H1 (cell line): ENCODE measurements around the gene FGFR2. TPM values are rescaled to one million over a fixed set of nuclear protein-coding genes. Genes with fewer than 3 reads are reported as not detected.
A peak's percentile ranks its signal among the peaks of the same experiment; 100 is the strongest.

Experiments
- CTCF ChIA-PET: fragments of 300-600 bp; sonication (Branson Sonifier 250); formaldehyde crosslinking; loops from one replicate; lab custom pipeline; 2021; ENCODE audit not compliant: partially characterized antibody; lab: Charles Lee
- POLR2A ChIA-PET: fragments of 300-600 bp; sonication (Branson Sonifier 250); formaldehyde crosslinking; loops from one replicate; lab custom pipeline; 2021; ENCODE audit warnings: inconsistent platforms; ENCODE audit not compliant: partially characterized antibody; lab: Charles Lee
- DNase-seq, 2 experiments: peaks; one replicate each; pipeline versions ENCODE4 v3.0.0 to v3.0.0-alpha.2; 2010 to 2022; ENCODE audit warnings: low spot score in 2 of 2, low read depth in 1 of 2, mixed read lengths in 1 of 2
- FAIRE-seq: peaks from 2 replicates; lab custom pipeline; 2011; peaks lifted over from hg19 to GRCh38; lab: Jason Lieb, UNC
- H2AFZ ChIP-seq: 2 replicates; pipeline ENCODE4 v1.8.1; 2012; ENCODE audit warnings: low read length, inconsistent platforms
- H2AK5ac ChIP-seq: 2 replicates; pipeline ENCODE4 v1.6.1; 2013; ENCODE audit warnings: low read depth, low read length
- H2BK120ac ChIP-seq: replicated peaks from 2 replicates; pipeline ENCODE3; 2013; ENCODE audit warnings: low read depth, low read length, inconsistent platforms
- H2BK12ac ChIP-seq: 2 replicates; pipeline ENCODE4 v1.6.1; 2013; ENCODE audit warnings: low read depth, low read length
- H2BK15ac ChIP-seq: 2 replicates; pipeline ENCODE4 v1.6.1; 2013; ENCODE audit warnings: low read length
- H2BK20ac ChIP-seq: 2 replicates; pipeline ENCODE4 v1.6.1; 2013; ENCODE audit warnings: low read length
- H2BK5ac ChIP-seq: 2 replicates; pipeline ENCODE4 v1.6.1; 2013; ENCODE audit warnings: low read depth, low read length
- H3K14ac ChIP-seq: 2 replicates; pipeline ENCODE4 v1.6.1; 2013; ENCODE audit warnings: inconsistent platforms; ENCODE audit not compliant: insufficient read length
- H3K18ac ChIP-seq: 2 replicates; pipeline ENCODE4 v1.6.1; 2013; ENCODE audit warnings: low read length; ENCODE audit errors: extremely low read depth
- H3K23ac ChIP-seq: 2 replicates; pipeline ENCODE4 v1.6.1; 2013; ENCODE audit warnings: inconsistent platforms; ENCODE audit not compliant: insufficient read length
- H3K23me2 ChIP-seq: 2 replicates; pipeline ENCODE4 v1.6.1; 2013; ENCODE audit warnings: low read depth, low read length
- H3K27ac ChIP-seq: 2 replicates; pipeline ENCODE4 v1.6.1; 2011; ENCODE audit warnings: low read depth, low read length, inconsistent platforms
- H3K27me3 ChIP-seq, 4 experiments: replicated peaks in 1 of 4; 1 replicate in 1 of 4; 2 replicates in 3 of 4; pipeline versions ENCODE4 v1.6.1 to v1.8.1; 2011 to 2013; ENCODE audit warnings: low read length in 3 of 4, mild to moderate bottlenecking in 3 of 4, inconsistent platforms in 2 of 4, mixed read lengths in 2 of 4, moderate library complexity in 1 of 4; ENCODE audit not compliant: control insufficient read depth in 3 of 4, insufficient read depth in 3 of 4; ENCODE audit errors: extremely low read depth in 1 of 4
- H3K36me3 ChIP-seq, 4 experiments: 2 replicates each; pipeline versions ENCODE4 v1.6.1 to v1.8.1; 2011 to 2013; ENCODE audit warnings: mild to moderate bottlenecking in 4 of 4, low read length in 3 of 4, moderate library complexity in 2 of 4, control low read depth in 1 of 4, inconsistent platforms in 1 of 4; ENCODE audit not compliant: insufficient read depth in 4 of 4, control insufficient read depth in 2 of 4
- H3K4ac ChIP-seq: replicated peaks from 2 replicates; pipeline ENCODE3; 2013; ENCODE audit warnings: low read length, low read depth, mixed read lengths, inconsistent platforms; ENCODE audit not compliant: insufficient read length
- H3K4me1 ChIP-seq, 4 experiments: replicated peaks in 1 of 4; 1 replicate in 1 of 4; 2 replicates in 3 of 4; pipeline versions ENCODE4 v1.6.1 to v1.8.1; 2011 to 2013; ENCODE audit warnings: low read length in 3 of 4, inconsistent platforms in 2 of 4, mixed read lengths in 1 of 4; ENCODE audit not compliant: insufficient read depth in 4 of 4, control insufficient read depth in 3 of 4
- H3K4me2 ChIP-seq, 2 experiments: 2 replicates each; pipeline versions ENCODE4 v1.6.1 to v1.8.1; 2011 to 2013; ENCODE audit warnings: low read depth in 2 of 2, low read length in 2 of 2, control low read depth in 1 of 2, inconsistent platforms in 1 of 2, mild to moderate bottlenecking in 1 of 2; ENCODE audit not compliant: insufficient read depth in 1 of 2
- H3K4me3 ChIP-seq, 4 experiments: fragments of 200-600, 300-600 bp in 1 of 4; sonication (generic), shearing (Covaris generic), sonication (Bioruptor Twin) in 1 of 4; 2 replicates each; pipeline versions ENCODE4 v1.5.1 to v1.8.1; 2011 to 2016; ENCODE audit warnings: low read length in 4 of 4, low read depth in 3 of 4, control low read depth in 2 of 4, inconsistent platforms in 2 of 4, mild to moderate bottlenecking in 2 of 4, mixed read lengths in 1 of 4, moderate library complexity in 1 of 4; ENCODE audit not compliant: insufficient read depth in 2 of 4; ENCODE audit errors: extremely low read depth in 1 of 4
- H3K56ac ChIP-seq: replicated peaks from 2 replicates; pipeline ENCODE3; 2013; ENCODE audit warnings: low read depth, mild to moderate bottlenecking, mixed read lengths, low read length, inconsistent platforms; ENCODE audit not compliant: insufficient read length
- H3K79me1 ChIP-seq: 2 replicates; pipeline ENCODE4 v1.6.1; 2013; ENCODE audit warnings: low read depth, low read length, control low read depth
- H3K79me2 ChIP-seq, 2 experiments: 2 replicates each; pipeline versions ENCODE4 v1.6.1 to v1.8.1; 2012 to 2013; ENCODE audit warnings: low read length in 2 of 2, mild to moderate bottlenecking in 2 of 2, inconsistent platforms in 1 of 2; ENCODE audit not compliant: insufficient read depth in 2 of 2, control insufficient read depth in 1 of 2
- H3K9ac ChIP-seq, 4 experiments: replicated peaks in 1 of 4; 1 replicate in 1 of 4; 2 replicates in 3 of 4; pipeline versions ENCODE4 v1.6.1 to v1.8.1; 2011 to 2013; ENCODE audit warnings: low read depth in 3 of 4, low read length in 3 of 4, control low read depth in 2 of 4, mild to moderate bottlenecking in 2 of 4, moderate library complexity in 2 of 4, inconsistent platforms in 1 of 4; ENCODE audit errors: extremely low read depth in 1 of 4
- H3K9me3 ChIP-seq, 2 experiments: 2 replicates each; pipeline versions ENCODE4 v1.6.1 to v1.8.1; 2012 to 2013; ENCODE audit warnings: mild to moderate bottlenecking in 2 of 2, moderate library complexity in 2 of 2, control low read depth in 1 of 2, inconsistent platforms in 1 of 2, low read depth in 1 of 2, low read length in 1 of 2, mixed read lengths in 1 of 2; ENCODE audit not compliant: insufficient read depth in 2 of 2
- H4K20me1 ChIP-seq, 2 experiments: replicated peaks in 1 of 2; 2 replicates each; pipeline versions ENCODE3 to v1.8.1; 2011 to 2013; ENCODE audit warnings: inconsistent platforms in 2 of 2, low read length in 2 of 2, mild to moderate bottlenecking in 1 of 2; ENCODE audit not compliant: insufficient read depth in 2 of 2, control insufficient read depth in 1 of 2
- H4K5ac ChIP-seq: 2 replicates; pipeline ENCODE4 v1.6.1; 2013; ENCODE audit warnings: low read length, low read depth, mixed read lengths, inconsistent platforms; ENCODE audit not compliant: insufficient read length
- H4K8ac ChIP-seq: 2 replicates; pipeline ENCODE4 v1.8.0; 2013; ENCODE audit warnings: mild to moderate bottlenecking, moderate library complexity, low read length, inconsistent platforms; ENCODE audit not compliant: insufficient read depth; ENCODE audit errors: extremely low read depth
- H4K91ac ChIP-seq: replicated peaks from 2 replicates; pipeline ENCODE3; 2013; ENCODE audit warnings: low read length, mixed read lengths, inconsistent platforms; ENCODE audit not compliant: insufficient read length
- KDM5A ChIP-seq: fragments of 200-600 bp; IDR thresholded peaks from 2 replicates; pipeline ENCODE4 v1.7.1; 2012; ENCODE audit warnings: mild to moderate bottlenecking, low read length, inconsistent platforms, mixed read lengths
- SIN3A ChIP-seq, 2 experiments: IDR thresholded peaks in 1 of 2; conservative IDR thresholded peaks in 1 of 2; 2 replicates each; pipeline ENCODE4 v1.6.1; 2011 to 2012; ENCODE audit warnings: low read length in 2 of 2, improper control_type of control experiment in 1 of 2, low read depth in 1 of 2, mild to moderate bottlenecking in 1 of 2
- WGBS, 2 experiments: shearing (Covaris generic) in 1 of 2; methylation state at CpG; one replicate each; pipeline versions ENCODE4 v1.1.6 to v1.1.7; 2013 to 2015; ENCODE audit warnings: low lambda C conversion rate in 2 of 2, mixed read lengths in 2 of 2, inconsistent platforms in 1 of 2, low coverage in 1 of 2, missing lambda C conversion rate in 1 of 2; ENCODE audit not compliant: insufficient replicate concordance in 2 of 2, insufficient coverage in 1 of 2, insufficient read length in 1 of 2; ENCODE audit errors: extremely low coverage in 1 of 2, missing lambda C conversion rate in 1 of 2; 5-methylcytosine and 5-hydroxymethylcytosine counted together
- polyA plus RNA-seq, 7 experiments: library from polyadenylated mRNA; depleted of rRNA in 3 of 7; stranded (reverse) in 5 of 7; unstranded in 2 of 7; fragments of >200 nt in 5 of 7; fragments of 200-250 nt in 2 of 7; gene quantifications; 1 replicate in 5 of 7; 2 replicates in 1 of 7; 4 replicates in 1 of 7; pipeline versions ENCODE4 v1.2.1 to v1.2.3, GENCODE V29; 2011 to 2013; ENCODE audit warnings: missing spikeins in 2 of 7, mixed read lengths in 2 of 7
- total RNA-seq: library from RNA; stranded (reverse); fragmentation: NEBNext Ultra II Directional; extraction: Animal tissue kit (Norgen Biotek cat#: 25700); gene quantifications from 2 replicates; pipeline ENCODE4 v1.2.1, GENCODE V29; 2021

FGFR2 gene
- total and polyA plus RNA-seq, 2 of the 8 experiments (the other 6 are each of a cell fraction or from before 2014, with no cell fraction given), result 50.2 to 81.2 TPM

DNA sequence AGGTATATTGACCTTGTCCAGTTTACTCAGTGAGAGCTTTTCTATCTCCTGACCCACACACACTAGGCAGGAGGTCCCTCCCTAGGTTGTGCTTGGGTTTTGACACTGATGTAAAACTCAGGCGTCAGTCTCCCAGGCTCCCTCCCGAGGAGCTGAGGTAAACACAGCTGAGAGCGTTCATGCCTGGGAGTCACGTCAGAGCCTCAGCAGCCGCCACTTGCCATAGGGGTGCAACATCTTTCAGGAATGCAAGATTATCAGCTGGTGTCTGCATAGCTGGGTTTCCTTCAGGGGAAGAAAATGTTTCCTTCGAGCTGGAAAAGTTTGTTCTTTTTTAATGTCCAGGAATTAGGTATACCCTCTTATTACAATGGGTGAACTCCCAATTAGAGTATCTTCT lies 70.6 kb downstream of the FGFR2 start:
- no peak overlapping the region for H3K9ac ChIP-seq
- no peak overlapping the region for H4K5ac ChIP-seq
- H2AFZ ChIP-seq, result no peak overlapping the region
- peaks cover 3 to 54% (median 12%) of the 10 kb centered on the region in 4 experiments; a peak in 5 of 8 replicates for H3K36me3 ChIP-seq
- no peak overlapping the region for H3K14ac ChIP-seq
- H2BK5ac ChIP-seq, result no peak overlapping the region
- no peak overlapping the region for H3K23ac ChIP-seq
- H4K91ac ChIP-seq, result no peak overlapping the region
- H4K8ac ChIP-seq, result no peak overlapping the region
- no peak overlapping the region for H3K4ac ChIP-seq
- H4K20me1 ChIP-seq, result peaks cover 11 to 19% of the 10 kb centered on the region in 2 experiments
- no peak overlapping the region for H3K27ac ChIP-seq
- DNase-seq, result no peak
- WGBS, 2 experiments, result 71% methylated on average over 6 of the region's 6 CpGs; no CpG with 5 or more reads in 1 of the 2 experiments
- H3K4me2 ChIP-seq, result no peak overlapping the region
- H3K27me3 ChIP-seq, result no peaks in the 10 kb centered on the region
- no peak overlapping the region for H2BK20ac ChIP-seq
- no peak for FAIRE-seq
- no peak overlapping the region for H3K18ac ChIP-seq
- H3K9me3 ChIP-seq, result no peaks in the 10 kb centered on the region
- H2BK120ac ChIP-seq, result no peak overlapping the region
- H2BK15ac ChIP-seq, result no peak overlapping the region
- H3K4me1 ChIP-seq, result peaks cover 0 to 10% (median 8%) of the 10 kb centered on the region in 4 experiments; a peak in 6 of 7 replicates
- peaks cover 4 to 92% of the 10 kb centered on the region in 2 experiments; a peak in 3 of 4 replicates for H3K79me2 ChIP-seq
- CTCF ChIA-PET, result interaction anchor here (0.8 to 1.8 kb wide), 3 partner anchors 9 to 74 kb away, joined by 3 to 7 read pairs (median 4); no protein-coding TSS in a partner anchor
- TF ChIP-seq KDM5A (no peak), SIN3A (conservative IDR thresholded peaks at IDR 0.05 in 1 of 2, IDR thresholded peaks at IDR 0.05 in 1 of 2; ENCODE audit: low read depth in 1 of 2, low read length in 2 of 2) (0 out of 4 replicates have a peak, but pooled peaks of 1 of the 2 experiments have one; percentile 48)
- no peak overlapping the region for H3K4me3 ChIP-seq
- H2BK12ac ChIP-seq, result no peak overlapping the region
- H3K56ac ChIP-seq, result no peak overlapping the region
- H3K79me1 ChIP-seq, result peaks cover 25% of the 10 kb centered on the region
- H3K23me2 ChIP-seq, result no peaks in the 10 kb centered on the region
- H2AK5ac ChIP-seq, result no peak overlapping the region
- POLR2A ChIA-PET, result interaction anchor here (1.0 to 1.8 kb wide), 3 partner anchors 12 to 69 kb away, joined by 3 to 5 read pairs (median 5); no protein-coding TSS in a partner anchor
